GM19035 (cell line): ENCODE measurements around the gene DHDH.
"Not testable (repeated sequence)": the region's sequence is repeated elsewhere in the genome, so short reads cannot be mapped to it uniquely, and the experiment has no call there.

ENCODE experiments used
- ATAC-seq: cut with Tn5 transposase; IDR thresholded peaks from one replicate; pipeline ENCODE4 v1.9.1; 2021; ENCODE audit not compliant: unreplicated experiment

The DHDH gene

GRCh38 chr19:48933382-48933932 is at the start of gene DHDH:
DHDH (plus strand) TSS chr19:48933699; CDS start chr19:48933722, 23 bp downstream.
- ATAC-seq: peak; percentile 59

- ATAC-seq: no peak
These were observed 49.8 kb upstream of the DHDH start for GRCh38 chr19:48883726-48884125.

- ATAC-seq: no peak
These were observed 45.5 kb upstream of the DHDH start for GRCh38 chr19:48887861-48888612.

GRCh38 chr19:48889496-48889895 is 44.0 kb upstream of the DHDH start:
- not testable (repeated sequence) for ATAC-seq

GRCh38 chr19:48890551-48890950 is 42.9 kb upstream of the DHDH start:
- ATAC-seq: no peak

GRCh38 chr19:48895226-48895625 is 38.3 kb upstream of the DHDH start:
- ATAC-seq: no peak

- ATAC-seq: no peak
These were observed 37.2 kb upstream of the DHDH start for GRCh38 chr19:48896191-48896720.

- ATAC-seq: no peak
These were observed 36.3 kb upstream of the DHDH start for GRCh38 chr19:48897181-48897580.

GRCh38 chr19:48899386-48899749 is 34.1 kb upstream of the DHDH start:
- not testable (repeated sequence) for ATAC-seq

- ATAC-seq: peak; percentile 95
These were observed 33.6 kb upstream of the DHDH start, which contains the start of gene NUCB1 for GRCh38 chr19:48899781-48900476. NUCB1 (plus strand) TSS chr19:48900312; CDS start chr19:48900797, 485 bp downstream.

GRCh38 chr19:48900477-48901406 is 32.8 kb upstream of the DHDH start:
- ATAC-seq: no peak

- not testable (repeated sequence) for ATAC-seq
These were observed 31.2 kb upstream of the DHDH start for GRCh38 chr19:48902291-48902690.

GRCh38 chr19:48903788-48904187 is 29.7 kb upstream of the DHDH start:
- not testable (repeated sequence) for ATAC-seq

- no peak for ATAC-seq
These were observed 27.8 kb upstream of the DHDH start for GRCh38 chr19:48905664-48906063.

- ATAC-seq: no peak
These were observed 27.2 kb upstream of the DHDH start for GRCh38 chr19:48906324-48906723.

- no peak for ATAC-seq
These were observed 25.8 kb upstream of the DHDH start for GRCh38 chr19:48907671-48908070.

- not testable (repeated sequence) for ATAC-seq
These were observed 23.9 kb upstream of the DHDH start for GRCh38 chr19:48909424-48910077.

- ATAC-seq: no peak
These were observed 22.7 kb upstream of the DHDH start for GRCh38 chr19:48910803-48911202.

GRCh38 chr19:48913114-48913889 is 20.2 kb upstream of the DHDH start:
- no peak for ATAC-seq
